Effector memory CD4-positive, alpha-beta T cell (primary cell): ENCODE results near the gene SARS1.

ENCODE experiments used
- DNase-seq, 3 donors: peaks; one replicate each; pipeline ENCODE4 v3.0.0-alpha.2; 2020
- H3K27ac ChIP-seq: 2 replicates; pipeline ENCODE4 v1.7.0; 2013; ENCODE audit warnings: mild to moderate bottlenecking, low read length, moderate library complexity; ENCODE audit not compliant: insufficient read depth, poor library complexity, severe bottlenecking
- H3K27me3 ChIP-seq: replicated peaks from 2 replicates; pipeline ENCODE4 v1.7.0; 2013; ENCODE audit warnings: mild to moderate bottlenecking, low read length; ENCODE audit not compliant: insufficient read depth, control insufficient read depth, poor library complexity, severe bottlenecking
- H3K36me3 ChIP-seq: 2 replicates; pipeline ENCODE4 v1.7.0; 2013; ENCODE audit warnings: mild to moderate bottlenecking, low read length, moderate library complexity; ENCODE audit not compliant: control insufficient read depth, insufficient read depth
- H3K4me1 ChIP-seq: 2 replicates; pipeline ENCODE4 v1.7.0; 2013; ENCODE audit warnings: low read length, mild to moderate bottlenecking; ENCODE audit not compliant: control insufficient read depth, insufficient read depth, poor library complexity, severe bottlenecking
- H3K4me3 ChIP-seq: 2 replicates; pipeline ENCODE4 v1.7.0; 2013; ENCODE audit warnings: low read length, low read depth, mild to moderate bottlenecking; ENCODE audit not compliant: insufficient read depth, poor library complexity, severe bottlenecking
- H3K9me3 ChIP-seq: 2 replicates; pipeline ENCODE4 v1.7.0; 2013; ENCODE audit warnings: mild to moderate bottlenecking, low read length, moderate library complexity; ENCODE audit not compliant: control insufficient read depth

SARS1 gene

GRCh38 chr1:109274533-109275476 lies 61.1 kb downstream of the SARS1 start:
- no peaks in the 10 kb centered on the region for H3K4me1 ChIP-seq
- no peaks in the 10 kb centered on the region for H3K9me3 ChIP-seq
- DNase-seq = no peak
- no peak overlapping the region for H3K4me3 ChIP-seq
- H3K27me3 ChIP-seq = no peaks in the 10 kb centered on the region
- no peak overlapping the region for H3K27ac ChIP-seq
- H3K36me3 ChIP-seq = no peaks in the 10 kb centered on the region

- H3K27ac ChIP-seq = no peak overlapping the region
- no peak for DNase-seq
- no peaks in the 10 kb centered on the region for H3K27me3 ChIP-seq
- no peaks in the 10 kb centered on the region for H3K4me1 ChIP-seq
- H3K36me3 ChIP-seq = no peaks in the 10 kb centered on the region
- no peaks in the 10 kb centered on the region for H3K9me3 ChIP-seq
- no peak overlapping the region for H3K4me3 ChIP-seq
Measured at GRCh38 chr1:109275706-109276345, 62.1 kb downstream of the SARS1 start.

GRCh38 chr1:109277434-109278204 lies 63.9 kb downstream of the SARS1 start:
- H3K27me3 ChIP-seq = no peaks in the 10 kb centered on the region
- H3K9me3 ChIP-seq = no peaks in the 10 kb centered on the region
- no peak overlapping the region for H3K27ac ChIP-seq

GRCh38 chr1:109279615-109280278 lies 66.0 kb downstream of the SARS1 start:
- no peak overlapping the region for H3K27ac ChIP-seq
- H3K4me1 ChIP-seq = peaks cover 4% of the 10 kb centered on the region
- H3K9me3 ChIP-seq = no peaks in the 10 kb centered on the region
- no peak for DNase-seq
- H3K36me3 ChIP-seq = no peaks in the 10 kb centered on the region
- no peaks in the 10 kb centered on the region for H3K27me3 ChIP-seq
- no peak overlapping the region for H3K4me3 ChIP-seq

More at GRCh38 chr1:109277434-109278204, 63.9 kb downstream of the SARS1 start:
- Histone ChIP-seq H3K4me3 (no peak overlapping the region), H3K4me1 (no peaks in the 10 kb centered on the region), H3K36me3 (no peaks in the 10 kb centered on the region)
- DNase-seq = peak; percentile 20 to 45 (median 20)

- DNase-seq = no peak
- Histone ChIP-seq H3K4me3 (no peak overlapping the region), H3K4me1 (peaks cover 4% of the 10 kb centered on the region), H3K27me3 (no peaks in the 10 kb centered on the region), H3K27ac (no peak overlapping the region), H3K36me3 (no peaks in the 10 kb centered on the region), H3K9me3 (no peaks in the 10 kb centered on the region)
Measured at GRCh38 chr1:109280862-109281261, 67.1 kb downstream of the SARS1 start.

DNA sequence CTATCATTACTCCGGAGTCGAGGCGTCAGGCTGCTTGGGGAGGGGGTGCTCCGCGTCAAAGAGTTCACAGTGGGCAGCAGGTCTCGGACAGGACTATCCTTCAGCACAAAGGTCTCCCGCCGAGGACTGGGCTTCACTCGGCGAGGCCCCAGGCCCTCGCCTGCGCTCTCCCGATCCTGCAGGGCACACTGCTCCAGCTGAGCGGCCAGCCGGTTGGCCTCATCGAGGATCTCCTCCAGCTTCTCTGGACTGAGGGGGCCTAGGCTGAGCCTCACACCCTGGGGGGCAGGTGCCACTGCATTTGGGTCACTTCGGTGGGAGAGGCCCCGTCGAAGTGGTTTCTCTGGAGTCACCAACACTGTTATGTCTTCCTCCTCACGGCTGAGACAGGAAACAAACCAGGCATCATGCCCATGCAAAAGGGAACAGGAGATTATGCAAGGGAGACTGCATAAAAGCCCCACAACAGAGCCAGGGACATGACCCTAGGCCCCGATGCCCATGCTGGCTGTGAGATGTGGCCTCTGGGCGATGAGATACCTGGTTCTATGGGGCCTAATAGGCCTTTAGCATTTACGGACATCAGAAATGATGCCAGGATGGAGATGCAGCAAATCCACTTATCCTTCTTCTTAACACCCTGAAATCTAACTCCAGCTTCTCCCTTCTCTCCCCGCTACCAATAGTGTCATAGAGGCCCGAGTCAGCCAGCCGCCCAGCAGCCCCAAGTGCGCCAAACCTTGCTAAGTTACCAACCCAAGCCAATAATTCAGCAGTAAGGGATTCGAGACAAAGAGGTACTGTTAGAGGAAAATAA lies 68.2 kb downstream of the SARS1 start:
- Histone ChIP-seq H3K27me3 (no peaks in the 10 kb centered on the region), H3K4me1 (peaks cover 4% of the 10 kb centered on the region), H3K4me3 (no peak overlapping the region), H3K36me3 (no peaks in the 10 kb centered on the region), H3K27ac (no peak overlapping the region), H3K9me3 (no peaks in the 10 kb centered on the region)
- DNase-seq = no peak

- no peak for DNase-seq
- Histone ChIP-seq H3K36me3 (no peaks in the 10 kb centered on the region), H3K4me1 (peaks cover 4% of the 10 kb centered on the region), H3K4me3 (peak overlapping the region; percentile 82), H3K27ac (peak overlapping the region; percentile 56), H3K27me3 (no peaks in the 10 kb centered on the region), H3K9me3 (no peaks in the 10 kb centered on the region)
Measured at GRCh38 chr1:109282497-109282951, 68.8 kb downstream of the SARS1 start.

GRCh38 chr1:109282952-109283747 lies 69.4 kb downstream of the SARS1 start, which contains the start of gene PSRC1:
TSS of gene PSRC1 (minus strand) at chr1:109283145.
- peak; percentile 81 to 88 (median 82) for DNase-seq

More at GRCh38 chr1:109282952-109283747, 69.4 kb downstream of the SARS1 start, which contains the start of gene PSRC1:
- peak within 1 kb of the TSS; percentile 56 for H3K27ac ChIP-seq
- H3K9me3 ChIP-seq = no peaks in the 10 kb centered on the region
- H3K36me3 ChIP-seq = no peaks in the 10 kb centered on the region
- H3K4me3 ChIP-seq = peak within 1 kb of the TSS; percentile 82
- H3K4me1 ChIP-seq = peaks cover 4% of the 10 kb centered on the region
- no peaks in the 10 kb centered on the region for H3K27me3 ChIP-seq
